ENCODE measurements around the gene CMTR1. TPM values are rescaled to one million over a fixed set of nuclear protein-coding genes. Genes with fewer than 3 reads are reported as not detected.

The CMTR1 gene
- total and polyA plus RNA-seq, 12 donors = 13.1 to 37.0 (median 33.1) TPM

DNA sequence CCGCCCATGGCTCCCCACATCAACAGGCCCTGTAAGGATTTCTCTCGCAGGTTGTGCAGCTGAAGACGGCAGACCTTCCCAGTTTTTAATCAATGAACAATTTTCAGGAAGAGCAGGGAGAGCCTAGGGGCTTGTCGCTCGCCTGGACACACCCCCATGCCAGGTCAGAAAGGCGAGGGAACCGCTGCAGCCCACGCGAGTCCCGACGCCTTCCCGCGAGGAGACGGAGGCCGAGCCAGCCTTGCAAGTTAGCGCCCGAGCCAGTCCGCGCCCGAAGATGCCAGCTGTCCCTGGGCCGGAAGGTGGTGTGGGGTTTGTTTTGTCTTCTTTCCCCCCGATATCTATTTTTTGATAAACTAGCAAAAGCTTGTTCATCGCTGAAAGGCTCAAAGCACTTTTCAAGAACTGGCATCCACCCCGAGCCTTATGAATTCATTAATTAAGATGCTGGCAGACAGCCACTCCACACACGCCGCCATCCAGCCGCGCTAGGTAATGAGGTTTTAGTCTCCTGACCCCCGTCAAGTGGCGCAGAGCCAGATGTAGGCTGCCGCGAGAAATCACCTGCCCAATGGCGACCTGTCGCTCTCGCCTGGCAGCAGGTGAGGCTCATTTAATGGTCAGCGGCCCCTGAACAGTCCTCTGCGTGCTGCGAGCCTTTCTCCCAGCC lies 60.1 kb downstream of the CMTR1 start:
- no peak for TF ChIP-seq CTCF (IDR thresholded peaks at IDR 0.05)
- DNase-seq (no peak), ATAC-seq (no peak)
- intact Hi-C loops (cut with DNase I) = loop anchor here in 1 of 10 donors (5.0 kb wide), 1 partner anchor 199 kb away; no protein-coding TSS in a partner anchor
- 85 to 89% methylated on average over 38 of the region's 38 CpGs for WGBS, 2 donors
- H3K4me1 ChIP-seq = peaks cover 3 to 39% (median 26%) of the 10 kb centered on the region in 9 donors
- H3K27ac ChIP-seq = no peak overlapping the region
- H3K27me3 ChIP-seq = no peaks in the 10 kb centered on the region
- no peaks in the 10 kb centered on the region for H3K9me3 ChIP-seq
- H3K36me3 ChIP-seq = peaks cover 0 to 4% (median 0%) of the 10 kb centered on the region in 9 donors
- no peak overlapping the region for H3K4me3 ChIP-seq

GRCh38 chr6:37493661-37493995 lies 60.6 kb downstream of the CMTR1 start:
- no peaks in the 10 kb centered on the region for H3K9me3 ChIP-seq
- peaks cover 3 to 36% (median 26%) of the 10 kb centered on the region in 9 donors for H3K4me1 ChIP-seq
- no peak overlapping the region for H3K27ac ChIP-seq
- DNase-seq (no peak), ATAC-seq (no peak)
- no peaks in the 10 kb centered on the region for H3K36me3 ChIP-seq
- H3K4me3 ChIP-seq = no peak overlapping the region
- 90 to 92% methylated on average over 9 of the region's 9 CpGs for WGBS, 2 donors
- no peak for TF ChIP-seq CTCF (IDR thresholded peaks at IDR 0.05)
- intact Hi-C loops (cut with DNase I) = loop anchor here in 1 of 10 donors (5.0 kb wide), 1 partner anchor 199 kb away; no protein-coding TSS in a partner anchor
- H3K27me3 ChIP-seq = no peaks in the 10 kb centered on the region

- H3K4me3 ChIP-seq = no peak overlapping the region
- 94 to 95% methylated on average over 4 of the region's 4 CpGs for WGBS, 2 donors
- no peak for ATAC-seq
- H3K27ac ChIP-seq = no peak overlapping the region
- DNase-seq = no peak
- TF ChIP-seq CTCF (IDR thresholded peaks at IDR 0.05) = no peak
- no peaks in the 10 kb centered on the region for H3K9me3 ChIP-seq
- peaks cover 3 to 34% (median 24%) of the 10 kb centered on the region in 9 donors for H3K4me1 ChIP-seq
- H3K36me3 ChIP-seq = no peaks in the 10 kb centered on the region
- H3K27me3 ChIP-seq = no peaks in the 10 kb centered on the region
- intact Hi-C loops (cut with DNase I) = loop anchor here in 1 of 10 donors (2.0 kb wide), 1 partner anchor 65 kb away; no protein-coding TSS in a partner anchor
Measured at GRCh38 chr6:37495244-37495934, 62.4 kb downstream of the CMTR1 start.

GRCh38 chr6:37496951-37497885 lies 64.2 kb downstream of the CMTR1 start:
- no peaks in the 10 kb centered on the region for H3K36me3 ChIP-seq
- intact Hi-C loops (cut with DNase I) = no loop called here
- no peak overlapping the region for H3K27ac ChIP-seq
- H3K4me1 ChIP-seq = peaks cover 0 to 19% (median 8%) of the 10 kb centered on the region in 9 donors
- no peak overlapping the region for H3K4me3 ChIP-seq
- no peaks in the 10 kb centered on the region for H3K27me3 ChIP-seq
- no peak for TF ChIP-seq CTCF (IDR thresholded peaks at IDR 0.05)
- 91 to 93% methylated on average over 13 of the region's 13 CpGs for WGBS, 2 donors
- no peak for ATAC-seq
- no peak for DNase-seq
- no peaks in the 10 kb centered on the region for H3K9me3 ChIP-seq

Measured in heart right ventricle (tissue), 16 donors.